Skeletal muscle tissue (tissue), 4 donors: ENCODE measurements around the gene IRF2BPL. TPM values are rescaled to one million over a fixed set of nuclear protein-coding genes. Genes with fewer than 3 reads are reported as not detected.

Experiments
- H3K27ac ChIP-seq: one replicate; pipeline ENCODE4 v1.7.0; 2013; ENCODE audit warnings: mild to moderate bottlenecking, low read depth, low read length, inconsistent platforms
- H3K27me3 ChIP-seq, 3 donors: one replicate each; pipeline ENCODE4 v1.7.0; 2013; ENCODE audit warnings: low read length in 3 of 3; ENCODE audit not compliant: control insufficient read depth in 3 of 3, insufficient read depth in 3 of 3
- H3K36me3 ChIP-seq, 3 donors: one replicate each; pipeline ENCODE4 v1.7.0; 2013; ENCODE audit warnings: low read length in 3 of 3; ENCODE audit not compliant: control insufficient read depth in 3 of 3, insufficient read depth in 3 of 3
- H3K4me1 ChIP-seq, 3 donors: one replicate each; pipeline ENCODE4 v1.7.0; 2013; ENCODE audit warnings: low read length in 3 of 3, mild to moderate bottlenecking in 3 of 3; ENCODE audit not compliant: control insufficient read depth in 3 of 3, insufficient read depth in 3 of 3
- H3K4me3 ChIP-seq, 3 donors: one replicate each; pipeline ENCODE4 v1.7.0; 2013; ENCODE audit warnings: low read length in 3 of 3
- H3K9ac ChIP-seq, 3 donors: one replicate each; pipeline ENCODE4 v1.7.0; 2013; ENCODE audit warnings: low read length in 3 of 3, mild to moderate bottlenecking in 3 of 3, moderate library complexity in 2 of 3, low read depth in 1 of 3
- H3K9me3 ChIP-seq, 3 donors: one replicate each; pipeline ENCODE4 v1.7.0; 2013; ENCODE audit warnings: low read length in 3 of 3; ENCODE audit not compliant: control insufficient read depth in 3 of 3
- total RNA-seq: library from RNA; depleted of rRNA; stranded (reverse); fragments of >200 nt; gene quantifications from one replicate; pipeline ENCODE4 v1.2.3, GENCODE V29; 2014
- donor health status: Osteomylitis.

IRF2BPL gene
- total RNA-seq, 1 donor from 2014 or later, result 20.9 TPM

GRCh38 chr14:76990084-76990483, 38.4 kb downstream of the IRF2BPL start:
- Histone ChIP-seq H3K27ac (no peak overlapping the region), H3K36me3 (no peaks in the 10 kb centered on the region), H3K9me3 (no peaks in the 10 kb centered on the region), H3K4me3 (no peak overlapping the region), H3K9ac (no peak overlapping the region), H3K4me1 (no peaks in the 10 kb centered on the region), H3K27me3 (no peaks in the 10 kb centered on the region)

- Histone ChIP-seq H3K36me3 (no peaks in the 10 kb centered on the region), H3K27me3 (no peaks in the 10 kb centered on the region), H3K4me1 (no peaks in the 10 kb centered on the region), H3K9ac (no peak overlapping the region), H3K9me3 (no peaks in the 10 kb centered on the region), H3K4me3 (no peak overlapping the region), H3K27ac (no peak overlapping the region)
These were observed 40.5 kb downstream of the IRF2BPL start for GRCh38 chr14:76987956-76988520.

- no peak overlapping the region for H3K4me3 ChIP-seq
- no peak overlapping the region for H3K27ac ChIP-seq
- H3K36me3 ChIP-seq, result no peaks in the 10 kb centered on the region
- H3K9me3 ChIP-seq, result no peaks in the 10 kb centered on the region
- H3K27me3 ChIP-seq, result no peaks in the 10 kb centered on the region
- H3K9ac ChIP-seq, result no peak overlapping the region
- no peaks in the 10 kb centered on the region for H3K4me1 ChIP-seq
These were observed 42.3 kb downstream of the IRF2BPL start for GRCh38 chr14:76986231-76986565.

- H3K4me1 ChIP-seq, result no peaks in the 10 kb centered on the region
- H3K9me3 ChIP-seq, result no peaks in the 10 kb centered on the region
- H3K27me3 ChIP-seq, result no peaks in the 10 kb centered on the region
- no peak overlapping the region for H3K27ac ChIP-seq
- H3K4me3 ChIP-seq, result no peak overlapping the region
- H3K9ac ChIP-seq, result no peak overlapping the region
- H3K36me3 ChIP-seq, result no peaks in the 10 kb centered on the region
These were observed 42.8 kb downstream of the IRF2BPL start for GRCh38 chr14:76985540-76986230.

GRCh38 chr14:76984787-76985375, 43.6 kb downstream of the IRF2BPL start:
- Histone ChIP-seq H3K27ac (no peak overlapping the region), H3K27me3 (no peaks in the 10 kb centered on the region), H3K9ac (no peak overlapping the region), H3K9me3 (no peaks in the 10 kb centered on the region), H3K4me3 (no peak overlapping the region), H3K4me1 (no peaks in the 10 kb centered on the region), H3K36me3 (no peaks in the 10 kb centered on the region)

GRCh38 chr14:76984297-76984696, 44.2 kb downstream of the IRF2BPL start:
- Histone ChIP-seq H3K27ac (no peak overlapping the region), H3K36me3 (no peaks in the 10 kb centered on the region), H3K9me3 (no peaks in the 10 kb centered on the region), H3K4me3 (no peak overlapping the region), H3K9ac (no peak overlapping the region), H3K4me1 (no peaks in the 10 kb centered on the region), H3K27me3 (no peaks in the 10 kb centered on the region)

GRCh38 chr14:76981670-76982069, 46.8 kb downstream of the IRF2BPL start:
- Histone ChIP-seq H3K27me3 (no peaks in the 10 kb centered on the region), H3K4me1 (no peaks in the 10 kb centered on the region), H3K9ac (no peak overlapping the region), H3K4me3 (no peak overlapping the region), H3K9me3 (no peaks in the 10 kb centered on the region), H3K27ac (no peak overlapping the region), H3K36me3 (no peaks in the 10 kb centered on the region)

- Histone ChIP-seq H3K27me3 (no peaks in the 10 kb centered on the region), H3K9me3 (no peaks in the 10 kb centered on the region), H3K36me3 (no peaks in the 10 kb centered on the region), H3K9ac (no peak overlapping the region), H3K4me1 (peaks cover 0 to 7% (median 0%) of the 10 kb centered on the region in 3 donors), H3K4me3 (no peak overlapping the region), H3K27ac (no peak overlapping the region)
These were observed 50.5 kb downstream of the IRF2BPL start for GRCh38 chr14:76977793-76978720.

GRCh38 chr14:76976240-76977005, 52.1 kb downstream of the IRF2BPL start:
- Histone ChIP-seq H3K27me3 (no peaks in the 10 kb centered on the region), H3K27ac (no peak overlapping the region), H3K4me1 (peaks cover 0 to 7% (median 0%) of the 10 kb centered on the region in 3 donors), H3K9me3 (no peaks in the 10 kb centered on the region), H3K9ac (no peak overlapping the region), H3K4me3 (no peak overlapping the region), H3K36me3 (no peaks in the 10 kb centered on the region)
